GM23248 (cell line): Measurements from ENCODE around the gene P4HA1. TPM values are rescaled to one million over a fixed set of nuclear protein-coding genes. Genes with fewer than 3 reads are reported as not detected.
A peak's percentile ranks its signal among the peaks of the same experiment; 100 is the strongest.

ENCODE experiments used
- DNase-seq: peaks from one replicate; pipeline ENCODE4 v3.0.0-alpha.2; 2015
- H2AFZ ChIP-seq: fragments of 200-600 bp; sonication (generic); 2 replicates; pipeline ENCODE4 v1.6.1; 2016; ENCODE audit warnings: antibody characterized with exemption
- H3F3A ChIP-seq: fragments of 200-600 bp; sonication (generic); 2 replicates; pipeline ENCODE4 v1.6.1; 2016; ENCODE audit warnings: mild to moderate bottlenecking, antibody characterized with exemption, mixed run types; ENCODE audit not compliant: insufficient read depth
- H3K27ac ChIP-seq: fragments of 200-600 bp; sonication (generic); 2 replicates; pipeline ENCODE4 v1.5.1; 2016; ENCODE audit warnings: mild to moderate bottlenecking
- H3K27me3 ChIP-seq: fragments of 200-600 bp; sonication (generic); replicated peaks from 2 replicates; pipeline ENCODE4 v1.6.1; 2016; ENCODE audit warnings: mild to moderate bottlenecking; ENCODE audit not compliant: insufficient read depth
- H3K36me3 ChIP-seq: fragments of 200-600 bp; sonication (generic); 2 replicates; pipeline ENCODE4 v1.6.1; 2016; ENCODE audit warnings: low read depth, mild to moderate bottlenecking
- H3K4me1 ChIP-seq: fragments of 200-600 bp; sonication (generic); 2 replicates; pipeline ENCODE4 v1.6.1; 2016; ENCODE audit warnings: mild to moderate bottlenecking; ENCODE audit not compliant: insufficient read depth
- H3K4me2 ChIP-seq: fragments of 200-600 bp; sonication (generic); one replicate; pipeline ENCODE4 v1.6.1; 2016; ENCODE audit warnings: mild to moderate bottlenecking; ENCODE audit not compliant: unreplicated experiment
- H3K4me3 ChIP-seq: fragments of 200-600 bp; sonication (generic); 2 replicates; pipeline ENCODE4 v1.5.1; 2016; ENCODE audit warnings: mild to moderate bottlenecking
- H3K79me2 ChIP-seq: fragments of 200-600 bp; sonication (generic); 2 replicates; pipeline ENCODE4 v1.6.1; 2016; ENCODE audit warnings: mild to moderate bottlenecking; ENCODE audit not compliant: insufficient read depth
- H3K9ac ChIP-seq: fragments of 200-600 bp; sonication (generic); 2 replicates; pipeline ENCODE4 v1.6.1; 2016; ENCODE audit warnings: mild to moderate bottlenecking
- H3K9me2 ChIP-seq: fragments of 200-600 bp; sonication (generic); 2 replicates; pipeline ENCODE4 v1.6.1; 2016; ENCODE audit warnings: mixed run types, mild to moderate bottlenecking, moderate library complexity; ENCODE audit not compliant: insufficient read depth
- H3K9me3 ChIP-seq: fragments of 200-600 bp; sonication (generic); one replicate; pipeline ENCODE4 v1.6.1; 2017; ENCODE audit warnings: low read depth
- H4K20me1 ChIP-seq: fragments of 200-600 bp; sonication (generic); 2 replicates; pipeline ENCODE4 v1.6.0; 2016; ENCODE audit not compliant: insufficient read depth
- EZH2 ChIP-seq: fragments of 200-600 bp; sonication (generic); IDR thresholded peaks from 2 replicates; pipeline ENCODE4 v1.6.1; 2018; ENCODE audit warnings: antibody characterized with exemption, mild to moderate bottlenecking; ENCODE audit not compliant: insufficient read depth, poor library complexity, severe bottlenecking
- EZH2phosphoT487 ChIP-seq: fragments of 200-600 bp; sonication (generic); IDR thresholded peaks from 2 replicates; pipeline ENCODE4 v1.6.1; 2018; ENCODE audit warnings: antibody characterized with exemption, moderate library complexity, mild to moderate bottlenecking, low read depth; ENCODE audit not compliant: insufficient read depth
- WGBS, 2 experiments: methylation state at CpG; one replicate each; pipeline ENCODE4 v1.1.6; 2015 to 2017; ENCODE audit warnings: low lambda C conversion rate in 2 of 2, low coverage in 1 of 2; ENCODE audit errors: missing lambda C conversion rate in 2 of 2; 5-methylcytosine and 5-hydroxymethylcytosine counted together
- in situ Hi-C: fragments of 300-500 bp; cut with MboI; formaldehyde crosslinking; loops from 2 replicates; pipeline ENCODE4 v1.15.0; 2020
- polyA plus RNA-seq: library from polyadenylated mRNA; unstranded; fragments of >200 nt; fragmentation: Nextera tagmentation; extraction: Ambion mirVana; gene quantifications from 2 replicates; pipeline ENCODE4 v1.2.1, GENCODE V29; 2016
- total RNA-seq: library from RNA; depleted of rRNA; stranded (reverse); fragments of >200 nt; shearing (Covaris generic); gene quantifications from 2 replicates; pipeline ENCODE4 v1.2.3, GENCODE V29; 2014

P4HA1 gene
- total and polyA plus RNA-seq, 2 experiments from 2014 or later: 363 to 387 TPM

GRCh38 chr10:73054286-73054685 lies 42.4 kb downstream of the P4HA1 start:
- Histone ChIP-seq H3K4me2 (no peak overlapping the region), H2AFZ (no peak overlapping the region), H3K9me2 (no peaks in the 10 kb centered on the region), H3K4me3 (no peak overlapping the region), H4K20me1 (no peaks in the 10 kb centered on the region), H3K36me3 (peaks cover 59% of the 10 kb centered on the region), H3K4me1 (no peaks in the 10 kb centered on the region), H3K9me3 (no peaks in the 10 kb centered on the region), H3F3A (peaks cover 13% of the 10 kb centered on the region), H3K9ac (no peak overlapping the region), H3K79me2 (peaks cover 81% of the 10 kb centered on the region), H3K27me3 (no peaks in the 10 kb centered on the region), H3K27ac (no peak overlapping the region)
- DNase-seq: no peak
- in situ Hi-C loops: no loop called here
- WGBS, 2 experiments: 71 to 86% methylated on average over 2 of the region's 2 CpGs
- TF ChIP-seq EZH2 (no peak), EZH2phosphoT487 (no peak)

- in situ Hi-C loops: no loop called here
- H3K9me2 ChIP-seq: no peaks in the 10 kb centered on the region
- H3K4me1 ChIP-seq: no peaks in the 10 kb centered on the region
- H4K20me1 ChIP-seq: no peaks in the 10 kb centered on the region
- peaks cover 61% of the 10 kb centered on the region for H3K36me3 ChIP-seq
- H3K9me3 ChIP-seq: no peaks in the 10 kb centered on the region
- no peaks in the 10 kb centered on the region for H3K27me3 ChIP-seq
- H3K9ac ChIP-seq: no peak overlapping the region
- H3F3A ChIP-seq: peaks cover 13% of the 10 kb centered on the region
- no peak overlapping the region for H2AFZ ChIP-seq
- no peak for TF ChIP-seq EZH2phosphoT487
- TF ChIP-seq EZH2: no peak
- no peak overlapping the region for H3K4me2 ChIP-seq
- DNase-seq: no peak
- H3K4me3 ChIP-seq: no peak overlapping the region
- 74 to 78% methylated on average over 4 of the region's 4 CpGs for WGBS, 2 experiments
- H3K27ac ChIP-seq: no peak overlapping the region
- peaks cover 81% of the 10 kb centered on the region for H3K79me2 ChIP-seq
Measured at GRCh38 chr10:73053275-73053674, 43.4 kb downstream of the P4HA1 start.

GRCh38 chr10:73044378-73045285 lies 52.0 kb downstream of the P4HA1 start:
- Histone ChIP-seq H4K20me1 (no peaks in the 10 kb centered on the region), H3K4me3 (peak overlapping the region; percentile 33), H3K9me3 (no peaks in the 10 kb centered on the region), H3F3A (peaks cover 62% of the 10 kb centered on the region), H3K9ac (peak overlapping the region; percentile 59), H3K27ac (peak overlapping the region; percentile 86), H3K27me3 (no peaks in the 10 kb centered on the region), H3K79me2 (peaks cover 57% of the 10 kb centered on the region), H3K9me2 (no peaks in the 10 kb centered on the region), H2AFZ (no peak overlapping the region), H3K4me1 (peaks cover 34% of the 10 kb centered on the region), H3K36me3 (peaks cover 75% of the 10 kb centered on the region), H3K4me2 (peak overlapping the region; percentile 56)
- DNase-seq: peak; percentile 94
- in situ Hi-C loops: no loop called here
- 39 to 41% methylated on average over 7 of the region's 7 CpGs for WGBS, 2 experiments
- TF ChIP-seq EZH2phosphoT487 (no peak), EZH2 (no peak)

- H3K36me3 ChIP-seq: peaks cover 68% of the 10 kb centered on the region
- peaks cover 34% of the 10 kb centered on the region for H3K4me1 ChIP-seq
- H3K4me2 ChIP-seq: peak overlapping the region; percentile 56
- H3F3A ChIP-seq: peaks cover 62% of the 10 kb centered on the region
- H3K79me2 ChIP-seq: peaks cover 50% of the 10 kb centered on the region
- no peaks in the 10 kb centered on the region for H3K9me2 ChIP-seq
- peak overlapping the region; percentile 33 for H3K4me3 ChIP-seq
- no peak for DNase-seq
- in situ Hi-C loops: no loop called here
- peak overlapping the region; percentile 86 for H3K27ac ChIP-seq
- H2AFZ ChIP-seq: no peak overlapping the region
- H3K9me3 ChIP-seq: no peaks in the 10 kb centered on the region
- peak overlapping the region; percentile 59 for H3K9ac ChIP-seq
- TF ChIP-seq EZH2 (no peak), EZH2phosphoT487 (no peak)
- 56 to 62% methylated on average over 2 of the region's 2 CpGs for WGBS, 2 experiments
- no peaks in the 10 kb centered on the region for H3K27me3 ChIP-seq
- H4K20me1 ChIP-seq: no peaks in the 10 kb centered on the region
Measured at GRCh38 chr10:73043766-73044377, 52.8 kb downstream of the P4HA1 start.
